Adrenal gland (tissue), 5 donors: Measurements from ENCODE around the gene MRPS10.

Experiments used
- POLR2A ChIP-seq, 2 donors: fragments of 450-650 bp; IDR thresholded peaks; one replicate each; pipeline ENCODE4 v1.6.1; 2017; ENCODE audit warnings: antibody characterized with exemption in 2 of 2, mild to moderate bottlenecking in 2 of 2, moderate library complexity in 1 of 2
- TF ChIP-seq, protein P1 (sequence below), 6 experiments: fragments of 450-650 bp in 4 of 6; fragments of 200-600 bp in 2 of 6; sonication (generic) in 1 of 6; IDR thresholded peaks; 1 replicate in 5 of 6; 2 replicates in 1 of 6; pipeline versions ENCODE4 v1.5.1 to v1.8.0; 2016 to 2021; ENCODE audit warnings: antibody characterized with exemption in 6 of 6, mild to moderate bottlenecking in 2 of 6, moderate library complexity in 1 of 6
- donor health status: DM: no; HTN: no; CAD: no.

- TF ChIP-seq, protein P1, sequence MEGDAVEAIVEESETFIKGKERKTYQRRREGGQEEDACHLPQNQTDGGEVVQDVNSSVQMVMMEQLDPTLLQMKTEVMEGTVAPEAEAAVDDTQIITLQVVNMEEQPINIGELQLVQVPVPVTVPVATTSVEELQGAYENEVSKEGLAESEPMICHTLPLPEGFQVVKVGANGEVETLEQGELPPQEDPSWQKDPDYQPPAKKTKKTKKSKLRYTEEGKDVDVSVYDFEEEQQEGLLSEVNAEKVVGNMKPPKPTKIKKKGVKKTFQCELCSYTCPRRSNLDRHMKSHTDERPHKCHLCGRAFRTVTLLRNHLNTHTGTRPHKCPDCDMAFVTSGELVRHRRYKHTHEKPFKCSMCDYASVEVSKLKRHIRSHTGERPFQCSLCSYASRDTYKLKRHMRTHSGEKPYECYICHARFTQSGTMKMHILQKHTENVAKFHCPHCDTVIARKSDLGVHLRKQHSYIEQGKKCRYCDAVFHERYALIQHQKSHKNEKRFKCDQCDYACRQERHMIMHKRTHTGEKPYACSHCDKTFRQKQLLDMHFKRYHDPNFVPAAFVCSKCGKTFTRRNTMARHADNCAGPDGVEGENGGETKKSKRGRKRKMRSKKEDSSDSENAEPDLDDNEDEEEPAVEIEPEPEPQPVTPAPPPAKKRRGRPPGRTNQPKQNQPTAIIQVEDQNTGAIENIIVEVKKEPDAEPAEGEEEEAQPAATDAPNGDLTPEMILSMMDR (IDR thresholded peaks at IDR 0.05): no peak
- TF ChIP-seq POLR2A (IDR thresholded peaks at IDR 0.05): no peak
These were observed 32.7 kb upstream of the MRPS10 start for GRCh38 chr6:42250274-42250931.
